ENCODE measurements around the gene AP5Z1.

AP5Z1 gene

DNA sequence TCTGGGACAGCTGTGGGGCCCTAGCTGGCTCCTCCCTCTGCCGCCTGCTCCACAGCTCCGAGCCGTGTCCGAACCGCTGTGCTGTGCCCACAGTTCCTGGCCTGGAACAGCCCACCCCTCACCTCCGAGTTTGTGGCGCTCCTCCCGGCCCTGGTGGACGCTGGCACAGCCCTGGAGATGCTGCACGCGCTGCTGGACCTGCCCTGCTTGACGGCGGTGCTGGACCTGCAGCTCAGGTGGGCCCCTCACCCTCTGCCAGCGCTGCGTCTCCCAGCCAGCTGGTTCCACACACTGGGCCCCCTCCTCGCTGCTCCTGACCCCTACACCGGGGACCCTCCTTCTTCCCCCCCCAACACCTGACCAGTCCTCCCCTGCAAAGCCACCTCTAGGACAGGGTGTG, 12.1 kb downstream of the AP5Z1 start:
- Histone ChIP-seq H2AFZ (ENCODE audit: low read depth, low read length) (no peak overlapping the region), H3K36me3 (replicated peaks; ENCODE audit: low read depth, low read length) (no peaks in the 10 kb centered on the region)

DNA sequence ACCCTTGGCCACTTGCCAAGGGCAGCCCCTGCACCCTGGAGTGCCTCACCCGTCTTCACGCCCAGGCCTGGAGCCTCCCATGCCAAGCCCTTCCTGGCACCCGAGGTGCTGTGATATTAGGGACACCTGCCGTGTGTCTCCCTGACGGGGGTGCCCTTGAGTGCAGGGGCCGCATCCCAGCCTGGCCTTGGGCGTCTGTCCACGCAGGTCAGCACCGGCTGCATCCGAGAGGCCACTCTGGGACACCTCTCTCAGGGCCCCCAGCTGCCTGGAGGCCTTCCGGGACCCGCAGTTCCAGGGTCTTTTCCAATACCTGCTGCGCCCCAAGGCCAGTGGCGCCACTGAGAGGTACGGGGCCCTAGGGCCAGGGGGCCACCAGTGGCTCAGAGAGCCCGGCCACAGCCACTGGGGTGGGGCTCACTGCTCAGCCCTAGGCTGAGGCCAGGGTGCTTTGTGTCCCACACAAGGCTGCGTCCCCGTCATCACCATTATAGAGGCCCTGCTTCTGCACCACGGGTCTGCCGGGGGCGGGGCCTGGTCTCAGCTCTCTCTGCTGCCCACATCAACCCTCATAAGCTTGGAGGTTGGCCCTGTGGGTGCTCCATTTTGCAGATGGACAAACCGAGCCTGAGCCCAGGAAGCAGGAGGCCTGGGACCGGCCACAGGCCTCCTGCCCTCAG, 12.7 kb downstream of the AP5Z1 start:
- no peaks in the 10 kb centered on the region for H3K4me1 ChIP-seq (ENCODE audit: low read length)
- no peaks in the 10 kb centered on the region for H3K36me3 ChIP-seq (replicated peaks; ENCODE audit: low read depth, low read length)
- TF ChIP-seq, protein P1, sequence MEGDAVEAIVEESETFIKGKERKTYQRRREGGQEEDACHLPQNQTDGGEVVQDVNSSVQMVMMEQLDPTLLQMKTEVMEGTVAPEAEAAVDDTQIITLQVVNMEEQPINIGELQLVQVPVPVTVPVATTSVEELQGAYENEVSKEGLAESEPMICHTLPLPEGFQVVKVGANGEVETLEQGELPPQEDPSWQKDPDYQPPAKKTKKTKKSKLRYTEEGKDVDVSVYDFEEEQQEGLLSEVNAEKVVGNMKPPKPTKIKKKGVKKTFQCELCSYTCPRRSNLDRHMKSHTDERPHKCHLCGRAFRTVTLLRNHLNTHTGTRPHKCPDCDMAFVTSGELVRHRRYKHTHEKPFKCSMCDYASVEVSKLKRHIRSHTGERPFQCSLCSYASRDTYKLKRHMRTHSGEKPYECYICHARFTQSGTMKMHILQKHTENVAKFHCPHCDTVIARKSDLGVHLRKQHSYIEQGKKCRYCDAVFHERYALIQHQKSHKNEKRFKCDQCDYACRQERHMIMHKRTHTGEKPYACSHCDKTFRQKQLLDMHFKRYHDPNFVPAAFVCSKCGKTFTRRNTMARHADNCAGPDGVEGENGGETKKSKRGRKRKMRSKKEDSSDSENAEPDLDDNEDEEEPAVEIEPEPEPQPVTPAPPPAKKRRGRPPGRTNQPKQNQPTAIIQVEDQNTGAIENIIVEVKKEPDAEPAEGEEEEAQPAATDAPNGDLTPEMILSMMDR (IDR thresholded peaks at IDR 0.05; ENCODE audit: low read depth, low read length): no peak
- TF ChIP-seq EZH2phosphoT487 (IDR thresholded peaks at IDR 0.05; ENCODE audit: low read depth): no peak
- H3K9ac ChIP-seq (ENCODE audit: low read length): no peak overlapping the region
- no peak overlapping the region for H3K27ac ChIP-seq (ENCODE audit: low read length)
- H3K27me3 ChIP-seq (ENCODE audit: low read depth, low read length): no peaks in the 10 kb centered on the region
- H3K79me2 ChIP-seq (ENCODE audit: low read length): no peaks in the 10 kb centered on the region
- no peaks in the 10 kb centered on the region for H4K20me1 ChIP-seq (ENCODE audit: insufficient read depth, low read length)
- H2AFZ ChIP-seq (ENCODE audit: low read depth, low read length): no peak overlapping the region
- H3K9me3 ChIP-seq (ENCODE audit: insufficient read depth, low read length): no peaks in the 10 kb centered on the region
- no peak overlapping the region for H3K4me3 ChIP-seq (ENCODE audit: low read length)
- no peak overlapping the region for H3K4me2 ChIP-seq (ENCODE audit: low read length)

More for the DNA sequence above, 12.1 kb downstream of the AP5Z1 start:
- H3K4me2 ChIP-seq (ENCODE audit: low read length): no peak overlapping the region
- no peaks in the 10 kb centered on the region for H3K4me1 ChIP-seq (ENCODE audit: low read length)
- no peaks in the 10 kb centered on the region for H4K20me1 ChIP-seq (ENCODE audit: insufficient read depth, low read length)
- no peak overlapping the region for H3K27ac ChIP-seq (ENCODE audit: low read length)
- no peaks in the 10 kb centered on the region for H3K9me3 ChIP-seq (ENCODE audit: insufficient read depth, low read length)
- H3K9ac ChIP-seq (ENCODE audit: low read length): no peak overlapping the region
- TF ChIP-seq, protein P1 (IDR thresholded peaks at IDR 0.05; ENCODE audit: low read depth, low read length): no peak
- TF ChIP-seq EZH2phosphoT487 (IDR thresholded peaks at IDR 0.05; ENCODE audit: low read depth): no peak
- H3K79me2 ChIP-seq (ENCODE audit: low read length): no peaks in the 10 kb centered on the region
- H3K27me3 ChIP-seq (ENCODE audit: low read depth, low read length): no peaks in the 10 kb centered on the region
- no peak overlapping the region for H3K4me3 ChIP-seq (ENCODE audit: low read length)

DNA sequence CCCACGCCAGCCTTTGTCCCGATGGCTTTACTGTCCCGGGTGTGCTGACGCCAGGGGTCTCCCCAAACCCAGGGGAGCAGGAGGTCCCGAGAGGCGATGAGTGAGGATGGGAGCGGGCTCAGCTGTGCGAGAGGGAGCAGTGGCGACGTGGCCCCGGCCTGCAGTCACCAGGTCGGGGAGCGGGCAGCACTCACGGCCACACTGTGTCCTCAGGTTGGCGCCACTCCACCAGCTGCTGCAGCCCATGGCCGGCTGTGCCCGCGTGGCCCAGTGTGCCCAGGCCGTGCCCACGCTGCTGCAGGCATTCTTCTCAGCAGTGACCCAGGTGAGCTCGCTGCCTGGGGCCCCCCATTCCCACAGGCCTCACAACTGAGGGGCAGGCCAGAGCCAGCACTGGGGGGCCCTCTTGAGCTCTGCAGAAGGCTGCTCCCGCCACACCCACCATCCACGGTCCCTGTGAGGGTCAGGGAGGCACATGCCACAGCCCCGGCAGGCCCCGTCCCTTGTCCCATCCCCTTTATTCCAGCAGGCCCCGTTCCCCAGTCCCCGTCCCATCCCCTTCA, 13.3 kb downstream of the AP5Z1 start:
- H3K4me3 ChIP-seq (ENCODE audit: low read length): no peak overlapping the region
- no peak overlapping the region for H3K27ac ChIP-seq (ENCODE audit: low read length)
- no peak overlapping the region for H3K4me2 ChIP-seq (ENCODE audit: low read length)
- no peaks in the 10 kb centered on the region for H4K20me1 ChIP-seq (ENCODE audit: insufficient read depth, low read length)
- no peaks in the 10 kb centered on the region for H3K27me3 ChIP-seq (ENCODE audit: low read depth, low read length)
- no peaks in the 10 kb centered on the region for H3K36me3 ChIP-seq (replicated peaks; ENCODE audit: low read depth, low read length)
- no peaks in the 10 kb centered on the region for H3K79me2 ChIP-seq (ENCODE audit: low read length)
- TF ChIP-seq EZH2phosphoT487 (IDR thresholded peaks at IDR 0.05; ENCODE audit: low read depth): no peak
- TF ChIP-seq, protein P1 (IDR thresholded peaks at IDR 0.05; ENCODE audit: low read depth, low read length): no peak
- no peaks in the 10 kb centered on the region for H3K9me3 ChIP-seq (ENCODE audit: insufficient read depth, low read length)
- no peaks in the 10 kb centered on the region for H3K4me1 ChIP-seq (ENCODE audit: low read length)
- no peak overlapping the region for H2AFZ ChIP-seq (ENCODE audit: low read depth, low read length)
- H3K9ac ChIP-seq (ENCODE audit: low read length): no peak overlapping the region

DNA sequence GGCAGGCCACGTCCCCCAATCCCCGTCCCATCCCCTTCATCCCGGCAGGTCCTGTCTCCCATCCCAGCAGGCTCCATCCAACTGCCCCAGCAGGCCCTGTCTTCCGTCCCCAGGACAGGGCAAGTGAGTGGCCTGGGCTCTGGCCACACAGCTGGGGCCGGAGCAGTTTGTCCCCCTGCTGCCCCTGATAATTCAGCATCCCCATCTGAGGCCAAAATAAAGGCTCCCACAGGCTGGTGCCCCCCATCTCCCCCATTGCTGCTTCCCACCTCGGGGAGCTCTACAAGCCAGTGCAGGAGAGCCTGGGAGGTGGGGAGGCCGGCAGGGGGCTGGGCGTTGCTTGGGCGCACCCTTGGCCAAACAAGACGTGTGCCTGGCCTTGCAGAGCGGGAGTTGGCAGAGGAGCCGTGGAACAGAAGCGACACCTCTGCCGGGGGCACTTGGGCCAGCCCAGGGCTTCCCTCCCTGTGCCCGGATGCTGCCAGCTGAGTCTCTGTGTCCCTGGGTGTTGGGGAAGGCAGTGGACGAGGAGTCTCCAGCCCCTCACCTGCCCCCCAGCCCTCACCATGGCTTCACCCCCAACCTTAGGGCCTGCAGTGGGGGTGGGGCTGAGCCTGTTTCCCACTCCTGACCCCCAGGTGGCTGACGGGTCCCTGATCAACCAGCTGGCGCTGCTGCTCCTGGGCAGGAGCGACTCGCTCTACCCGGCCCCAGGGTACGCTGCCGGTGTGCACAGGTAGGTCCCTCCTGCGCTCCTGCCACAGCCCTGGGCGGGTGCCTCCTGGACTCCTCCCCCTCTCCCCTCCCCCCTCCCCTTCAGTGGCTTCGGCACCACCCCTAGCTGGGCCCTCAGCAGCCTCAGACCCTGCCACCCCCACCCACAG, 14.0 kb downstream of the AP5Z1 start:
- no peak overlapping the region for H3K4me3 ChIP-seq (ENCODE audit: low read length)
- no peak overlapping the region for H2AFZ ChIP-seq (ENCODE audit: low read depth, low read length)
- no peak overlapping the region for H3K27ac ChIP-seq (ENCODE audit: low read length)
- TF ChIP-seq, protein P1 (IDR thresholded peaks at IDR 0.05; ENCODE audit: low read depth, low read length): no peak
- no peak for TF ChIP-seq EZH2phosphoT487 (IDR thresholded peaks at IDR 0.05; ENCODE audit: low read depth)
- no peaks in the 10 kb centered on the region for H3K36me3 ChIP-seq (replicated peaks; ENCODE audit: low read depth, low read length)
- no peaks in the 10 kb centered on the region for H3K79me2 ChIP-seq (ENCODE audit: low read length)
- no peaks in the 10 kb centered on the region for H3K27me3 ChIP-seq (ENCODE audit: low read depth, low read length)
- H3K4me1 ChIP-seq (ENCODE audit: low read length): no peaks in the 10 kb centered on the region
- no peaks in the 10 kb centered on the region for H4K20me1 ChIP-seq (ENCODE audit: insufficient read depth, low read length)
- H3K4me2 ChIP-seq (ENCODE audit: low read length): no peak overlapping the region
- H3K9me3 ChIP-seq (ENCODE audit: insufficient read depth, low read length): no peaks in the 10 kb centered on the region
- no peak overlapping the region for H3K9ac ChIP-seq (ENCODE audit: low read length)
